CD8-positive, alpha-beta memory T cell (primary cell): ENCODE measurements around the gene MXRA7. TPM values are rescaled to one million over a fixed set of nuclear protein-coding genes. Genes with fewer than 3 reads are reported as not detected.
"Not testable (repeated sequence)": the region's sequence is repeated elsewhere in the genome, so short reads cannot be mapped to it uniquely, and the experiment has no call there.

Experiments used
- CTCF ChIA-PET: fragments of 350-600 bp; sonication (Branson Sonifier 250); formaldehyde crosslinking; loops from one replicate; lab custom pipeline; 2021; ENCODE audit warnings: antibody characterized with exemption; lab: Charles Lee
- POLR2A ChIA-PET: fragments of 350-600 bp; sonication (Branson Sonifier 250); formaldehyde crosslinking; loops from one replicate; lab custom pipeline; 2021; ENCODE audit warnings: antibody characterized with exemption; lab: Charles Lee
- DNase-seq, 5 donors: peaks; one replicate each; pipeline versions ENCODE4 v3.0.0 to v3.0.0-alpha.2; 2020 to 2022; ENCODE audit warnings: mixed read lengths in 1 of 5
- H3K27ac ChIP-seq: one replicate; pipeline ENCODE4 v1.7.0; 2013; ENCODE audit warnings: low read depth, mild to moderate bottlenecking, low read length, moderate library complexity
- H3K27me3 ChIP-seq: 2 replicates; pipeline ENCODE4 v1.7.0; 2013; ENCODE audit warnings: low read length, mild to moderate bottlenecking; ENCODE audit not compliant: insufficient read depth, poor library complexity, severe bottlenecking
- H3K36me3 ChIP-seq: 2 replicates; pipeline ENCODE4 v1.7.0; 2013; ENCODE audit warnings: mild to moderate bottlenecking, low read length, moderate library complexity; ENCODE audit not compliant: insufficient read depth
- H3K4me1 ChIP-seq: 2 replicates; pipeline ENCODE4 v1.7.0; 2013; ENCODE audit warnings: mild to moderate bottlenecking, low read length, moderate library complexity; ENCODE audit not compliant: insufficient read depth
- H3K4me3 ChIP-seq: 2 replicates; pipeline ENCODE4 v1.7.0; 2013; ENCODE audit warnings: mild to moderate bottlenecking, low read length
- H3K9me3 ChIP-seq: 2 replicates; pipeline ENCODE4 v1.7.0; 2013; ENCODE audit warnings: mild to moderate bottlenecking, low read length
- H3K27ac Mint-ChIP-seq, 8 donors: one replicate each; pipeline ENCODE4 v1.8.0; 2020 to 2021; ENCODE audit warnings: mixed read lengths in 8 of 8, mild to moderate bottlenecking in 6 of 8, inconsistent platforms in 3 of 8, moderate library complexity in 3 of 8
- H3K27me3 Mint-ChIP-seq, 2 donors: one replicate each; pipeline ENCODE4 v1.8.0; 2020 to 2021; ENCODE audit warnings: mixed read lengths in 2 of 2, mild to moderate bottlenecking in 1 of 2, moderate library complexity in 1 of 2
- H3K36me3 Mint-ChIP-seq, 3 donors: one replicate each; pipeline ENCODE4 v1.8.0; 2020 to 2021; ENCODE audit warnings: mixed read lengths in 3 of 3, inconsistent platforms in 1 of 3, mild to moderate bottlenecking in 1 of 3
- H3K4me1 Mint-ChIP-seq, 3 donors: one replicate each; pipeline ENCODE4 v1.8.0; 2020 to 2021; ENCODE audit warnings: mixed read lengths in 3 of 3, inconsistent platforms in 1 of 3, mild to moderate bottlenecking in 1 of 3
- H3K4me3 Mint-ChIP-seq, 7 donors: one replicate each; pipeline ENCODE4 v1.8.0; 2020 to 2021; ENCODE audit warnings: mixed read lengths in 7 of 7, mild to moderate bottlenecking in 6 of 7, moderate library complexity in 4 of 7, inconsistent platforms in 2 of 7
- H3K9me3 Mint-ChIP-seq, 5 donors: one replicate each; pipeline ENCODE4 v1.8.0; 2020 to 2022; ENCODE audit warnings: mixed read lengths in 5 of 5, mild to moderate bottlenecking in 3 of 5, moderate library complexity in 2 of 5, inconsistent platforms in 1 of 5
- polyA plus RNA-seq: library from polyadenylated mRNA; unstranded; fragments of 300-500 nt; fragmentation: Illumina TruSeq; gene quantifications from one replicate; pipeline ENCODE4 v1.2.3, GENCODE V29; 2021
- total RNA-seq, 2 experiments: library from RNA; stranded (reverse); gene quantifications; one replicate each; pipeline ENCODE4 v1.2.3, GENCODE V29; 2021

MXRA7 gene
- total and polyA plus RNA-seq, 3 experiments from 2014 or later: 27.1 to 30.6 (median 29.1) TPM

DNA sequence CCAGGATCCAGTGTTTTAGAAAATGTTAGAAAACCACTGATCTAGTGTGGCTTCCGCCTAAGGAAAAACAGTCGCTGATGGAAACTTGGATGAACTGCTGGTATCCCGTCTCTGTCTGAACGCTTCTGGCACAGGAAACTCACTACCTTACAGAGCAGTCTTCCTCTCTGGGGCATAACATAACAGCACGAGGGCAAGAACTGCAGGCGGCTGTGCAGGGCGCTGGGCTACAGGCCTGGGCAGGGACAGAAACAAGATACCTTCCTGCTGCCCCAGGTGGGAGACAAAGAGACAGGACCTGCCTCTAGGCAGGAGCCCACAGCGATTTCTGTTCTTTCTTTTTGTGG lies 10.5 kb downstream of the MXRA7 start:
- H3K4me1 ChIP-seq: no peaks in the 10 kb centered on the region
- H3K36me3 ChIP-seq: no peaks in the 10 kb centered on the region
- Mint-ChIP-seq H3K4me3 (peak overlapping the region in 6 of 7 donors; percentile 21 to 55 (median 45)), H3K9me3 (no peaks in the 10 kb centered on the region), H3K36me3 (peaks cover 0 to 2% (median 2%) of the 10 kb centered on the region in 3 donors), H3K27me3 (peaks cover 0 to 1% of the 10 kb centered on the region in 2 donors), H3K27ac (peak overlapping the region in 7 of 8 donors; percentile 46 to 94 (median 81)), H3K4me1 (peaks cover 0 to 40% (median 14%) of the 10 kb centered on the region in 3 donors)
- DNase-seq: peak in 1 of 5 donors; percentile 17
- POLR2A ChIA-PET: no interaction called here
- no peaks in the 10 kb centered on the region for H3K9me3 ChIP-seq
- H3K27me3 ChIP-seq: no peaks in the 10 kb centered on the region
- no peak overlapping the region for H3K27ac ChIP-seq
- H3K4me3 ChIP-seq: no peak overlapping the region
- CTCF ChIA-PET: no interaction called here

DNA sequence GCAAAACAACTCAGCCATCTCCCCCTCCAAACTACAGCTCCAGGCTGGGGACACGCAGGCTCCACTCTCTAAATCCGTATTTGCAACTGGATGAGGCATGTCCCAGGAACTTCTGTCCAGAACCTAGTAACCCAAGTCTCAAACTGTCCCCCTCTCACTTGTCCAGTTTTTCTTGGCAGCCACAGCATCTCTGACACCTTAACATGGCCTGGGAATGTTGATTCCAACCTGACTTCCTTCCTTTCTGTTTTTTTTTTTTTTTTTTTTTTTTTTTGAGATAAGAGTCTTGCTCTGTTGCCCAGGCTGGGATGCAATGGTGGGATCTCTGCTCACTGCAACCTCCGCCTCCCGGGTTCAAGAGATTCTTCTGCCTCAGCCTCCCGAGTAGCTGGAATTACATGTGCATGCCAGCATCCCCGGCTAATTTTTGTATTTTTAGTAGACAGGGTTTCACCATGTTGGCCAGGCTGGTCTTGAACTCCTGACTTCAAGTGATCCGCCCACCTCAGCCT lies 12.2 kb downstream of the MXRA7 start:
- H3K4me3 ChIP-seq, H3K4me1 ChIP-seq, H3K9me3 Mint-ChIP-seq, DNase-seq, H3K4me3 Mint-ChIP-seq, H3K9me3 ChIP-seq, H3K27ac Mint-ChIP-seq, H3K27me3 Mint-ChIP-seq, H3K27me3 ChIP-seq, POLR2A ChIA-PET, H3K27ac ChIP-seq, H3K36me3 ChIP-seq, H3K36me3 Mint-ChIP-seq: not testable (repeated sequence)
- H3K4me1 Mint-ChIP-seq: peaks cover 0 to 38% (median 14%) of the 10 kb centered on the region in 3 donors
- CTCF ChIA-PET: interaction anchor here (0.5 to 1.6 kb wide), 3 partner anchors 17 to 75 kb away, joined by 3 to 4 read pairs (median 3); no protein-coding TSS in a partner anchor

DNA sequence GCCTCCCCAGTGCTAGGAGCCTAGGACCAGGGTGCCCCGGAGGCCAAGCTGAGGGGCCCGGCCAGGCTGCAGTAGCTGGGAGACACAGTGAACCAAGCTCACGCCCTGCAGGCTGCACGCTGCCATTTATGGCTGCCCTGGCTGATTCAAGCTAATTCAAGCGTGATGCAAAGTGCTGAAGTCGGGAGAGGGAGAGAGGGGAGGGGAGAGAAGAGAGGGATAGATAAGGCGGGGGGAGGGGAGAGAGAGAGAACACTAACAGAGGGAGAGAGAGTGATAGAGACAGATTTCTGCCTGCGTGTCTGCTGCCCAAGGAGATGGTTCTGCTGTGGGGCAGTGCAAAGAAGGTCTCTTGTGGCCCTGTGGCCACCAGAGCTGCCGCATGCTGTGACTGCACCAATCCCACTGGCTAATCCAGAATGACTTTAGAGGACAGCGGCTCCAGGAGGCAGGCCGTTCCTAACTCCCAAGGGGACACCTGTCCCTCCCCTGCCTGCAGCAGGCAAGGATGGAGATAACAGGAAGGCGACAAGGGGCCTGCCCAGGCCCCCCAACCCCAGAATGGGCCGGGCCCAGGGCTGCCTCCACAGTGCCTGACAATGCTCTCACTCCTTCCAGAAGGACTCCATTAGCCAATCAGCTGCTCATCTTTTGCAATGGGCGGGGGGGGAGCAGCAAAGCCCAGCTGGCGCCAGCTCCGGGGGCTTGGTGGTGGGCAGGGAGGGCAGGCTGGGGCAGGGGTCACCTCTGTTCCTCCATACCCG lies 12.9 kb downstream of the MXRA7 start:
- peaks cover 0 to 3% of the 10 kb centered on the region in 2 donors for H3K27me3 Mint-ChIP-seq
- no peaks in the 10 kb centered on the region for H3K27me3 ChIP-seq
- no peaks in the 10 kb centered on the region for H3K36me3 ChIP-seq
- peak overlapping the region; percentile 24 for H3K27ac ChIP-seq
- peaks cover 0 to 2% (median 2%) of the 10 kb centered on the region in 3 donors for H3K36me3 Mint-ChIP-seq
- no peaks in the 10 kb centered on the region for H3K9me3 Mint-ChIP-seq
- no peaks in the 10 kb centered on the region for H3K4me1 ChIP-seq
- DNase-seq: no peak
- no peak overlapping the region for H3K4me3 Mint-ChIP-seq
- H3K9me3 ChIP-seq: no peaks in the 10 kb centered on the region
- ChIA-PET POLR2A (interaction anchor here (0.6 kb wide), 1 partner anchor 27 kb away, joined by 5 read pairs; no protein-coding TSS in a partner anchor), CTCF (interaction anchor here (0.5 to 1.6 kb wide), 3 partner anchors 16 to 74 kb away, joined by 3 to 4 read pairs (median 3); no protein-coding TSS in a partner anchor)
- peaks cover 0 to 35% (median 14%) of the 10 kb centered on the region in 3 donors for H3K4me1 Mint-ChIP-seq
- H3K4me3 ChIP-seq: no peak overlapping the region
- H3K27ac Mint-ChIP-seq: peak overlapping the region in 1 of 8 donors; percentile 43

DNA sequence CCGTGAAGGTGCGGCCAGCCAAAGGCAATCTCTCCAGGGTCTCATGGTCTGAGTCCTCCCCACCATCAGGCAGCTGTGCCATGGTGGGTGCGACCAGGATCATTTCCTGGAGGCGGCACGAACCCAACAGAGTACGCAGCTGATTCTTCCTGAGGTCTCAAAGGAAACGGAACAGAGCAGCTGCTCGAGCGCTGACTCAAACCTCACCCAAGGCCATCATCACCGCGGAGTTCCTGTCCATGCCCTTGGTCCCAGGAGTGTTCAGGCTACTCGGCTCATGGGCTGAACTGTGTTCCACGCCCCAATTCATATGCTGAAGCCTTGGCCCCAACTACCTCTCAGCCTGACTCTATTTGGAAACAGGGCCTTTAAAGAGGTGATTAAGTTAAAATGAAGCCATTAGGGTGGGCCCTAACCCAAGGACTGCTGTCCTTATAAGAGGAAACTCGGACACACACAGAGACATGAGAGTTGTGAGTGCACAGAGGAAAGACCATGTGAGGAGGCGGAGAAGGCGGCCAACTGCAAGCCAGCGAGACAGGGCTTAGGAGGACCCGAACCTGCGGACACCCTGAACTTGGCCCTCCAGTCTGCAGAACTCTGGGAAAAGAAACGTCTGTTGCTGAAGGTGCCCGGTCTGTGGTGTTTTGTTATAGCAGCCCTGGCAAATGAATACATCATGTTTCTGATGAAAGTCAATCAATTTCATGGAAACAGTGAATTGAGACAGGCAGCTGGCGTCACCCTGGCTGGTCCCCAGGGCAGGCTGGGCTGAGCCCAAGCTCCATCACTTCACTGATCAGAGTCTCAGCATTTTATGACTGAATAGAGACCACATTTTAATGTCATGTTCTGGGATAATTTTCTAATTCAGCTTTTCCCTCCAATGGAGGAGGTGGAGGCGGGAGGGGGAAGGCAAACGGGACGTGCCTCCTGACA lies 13.7 kb downstream of the MXRA7 start:
- H3K27me3 ChIP-seq: no peaks in the 10 kb centered on the region
- Mint-ChIP-seq H3K9me3 (no peaks in the 10 kb centered on the region), H3K27me3 (peaks cover 0 to 3% of the 10 kb centered on the region in 2 donors), H3K27ac (peak overlapping the region in 3 of 8 donors; percentile 9 to 70 (median 45)), H3K4me3 (no peak overlapping the region), H3K4me1 (peaks cover 0 to 35% (median 14%) of the 10 kb centered on the region in 3 donors), H3K36me3 (peaks cover 0 to 2% (median 2%) of the 10 kb centered on the region in 3 donors)
- H3K4me1 ChIP-seq: no peaks in the 10 kb centered on the region
- no peak overlapping the region for H3K4me3 ChIP-seq
- POLR2A ChIA-PET: no interaction called here
- CTCF ChIA-PET: interaction anchor here (1.3 to 1.6 kb wide), 2 partner anchors 11 to 15 kb away, joined by 3 to 4 read pairs; no protein-coding TSS in a partner anchor
- peak overlapping the region; percentile 24 for H3K27ac ChIP-seq
- no peaks in the 10 kb centered on the region for H3K36me3 ChIP-seq
- no peak for DNase-seq
- no peaks in the 10 kb centered on the region for H3K9me3 ChIP-seq

DNA sequence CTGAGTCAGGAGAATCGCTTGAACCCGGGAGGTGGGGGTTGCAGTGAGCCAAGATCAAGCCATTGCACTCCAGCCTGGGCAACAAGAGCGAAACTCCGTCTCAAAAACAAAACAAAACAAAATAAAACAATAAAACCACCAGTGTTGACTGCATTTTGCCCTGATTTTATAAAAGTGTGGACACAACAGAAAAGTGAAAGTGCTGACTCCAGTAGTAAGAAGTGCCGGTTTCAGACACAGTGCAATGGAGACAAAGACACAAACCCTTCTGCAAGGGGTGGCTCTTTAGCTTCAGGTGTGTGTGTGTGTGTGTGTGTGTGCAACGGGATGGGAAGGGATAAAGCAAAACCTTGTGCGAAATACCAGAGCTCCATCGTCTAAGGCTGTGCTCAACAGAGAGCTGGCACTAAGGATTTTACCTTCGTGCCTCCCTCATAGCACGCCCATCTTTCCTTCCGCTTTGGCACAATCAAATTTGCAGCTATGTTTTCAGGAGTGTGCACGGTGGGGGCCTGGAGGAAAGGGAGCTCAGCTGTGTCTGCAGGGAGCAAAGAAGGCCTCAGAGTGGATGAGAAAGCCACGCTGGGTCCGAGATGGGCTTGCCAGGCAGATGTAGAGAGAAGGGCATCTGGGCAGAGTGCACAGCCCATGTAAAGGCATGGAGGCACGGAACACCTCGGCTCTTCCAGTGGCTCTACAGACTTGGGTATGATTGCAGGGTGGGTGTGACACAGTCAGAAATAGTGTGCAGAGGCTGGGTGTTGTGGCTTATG lies 15.5 kb downstream of the MXRA7 start:
- Mint-ChIP-seq H3K9me3 (no peaks in the 10 kb centered on the region), H3K27ac (peak overlapping the region in 5 of 8 donors; percentile 6 to 81 (median 42)), H3K36me3 (peaks cover 0 to 2% (median 0%) of the 10 kb centered on the region in 3 donors), H3K4me3 (peak overlapping the region in 1 of 7 donors; percentile 70), H3K27me3 (peaks cover 0 to 3% of the 10 kb centered on the region in 2 donors), H3K4me1 (peaks cover 0 to 30% (median 9%) of the 10 kb centered on the region in 3 donors)
- H3K36me3 ChIP-seq: no peaks in the 10 kb centered on the region
- ChIA-PET CTCF (interaction anchor here (1.0 to 1.7 kb wide), 3 partner anchors 13 to 172 kb away, joined by 3 to 4 read pairs (median 3); no protein-coding TSS in a partner anchor), POLR2A (interaction anchor here (0.6 kb wide), 1 partner anchor 33 kb away, joined by 8 read pairs; no protein-coding TSS in a partner anchor)
- H3K27me3 ChIP-seq: no peaks in the 10 kb centered on the region
- no peak overlapping the region for H3K27ac ChIP-seq
- no peak for DNase-seq
- H3K9me3 ChIP-seq: no peaks in the 10 kb centered on the region
- no peak overlapping the region for H3K4me3 ChIP-seq
- H3K4me1 ChIP-seq: no peaks in the 10 kb centered on the region

DNA sequence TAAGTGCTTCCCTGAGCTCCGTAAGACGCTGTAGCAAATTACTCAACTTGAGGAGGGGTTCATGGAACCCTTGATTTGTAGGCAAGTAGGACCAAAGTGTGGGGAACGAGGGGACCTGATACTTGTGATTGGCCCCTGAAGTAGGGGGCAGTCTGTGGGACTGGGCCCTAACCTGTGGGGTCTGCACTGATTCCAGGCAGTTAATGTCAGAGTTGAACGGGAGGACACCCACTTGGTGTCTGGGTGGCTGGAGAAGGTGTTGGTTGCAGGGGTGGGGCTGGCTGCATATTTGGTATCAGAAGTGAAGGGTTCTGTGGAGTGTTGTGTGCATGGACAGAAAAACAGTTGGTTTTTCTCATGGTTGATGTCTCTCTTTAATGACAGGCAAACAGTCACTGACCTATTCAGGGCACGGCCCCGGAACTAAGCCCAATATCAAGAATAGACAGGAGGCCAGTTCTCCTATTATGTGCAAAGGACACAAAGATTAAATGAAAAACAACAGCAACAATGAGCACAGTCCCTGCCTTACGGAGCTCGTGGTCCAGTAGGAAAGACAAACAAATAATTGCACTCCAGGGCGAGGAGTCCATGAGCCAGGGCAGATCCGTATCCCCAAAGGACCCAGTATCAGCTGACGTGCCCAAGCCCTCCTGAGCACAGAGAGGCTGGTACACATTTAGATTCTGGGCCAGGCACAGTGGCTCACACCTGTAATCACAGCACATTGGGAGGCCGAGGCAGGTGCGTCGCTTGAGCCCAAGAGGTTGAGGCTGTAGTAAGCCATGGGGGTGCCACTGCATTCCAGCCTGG lies 19.2 kb downstream of the MXRA7 start:
- no peak overlapping the region for H3K27ac ChIP-seq
- peaks cover 0 to 3% of the 10 kb centered on the region in 2 donors for H3K27me3 Mint-ChIP-seq
- ChIA-PET CTCF (interaction anchor here (1.5 to 1.7 kb wide), 2 partner anchors 10 to 13 kb away, joined by 3 read pairs; no protein-coding TSS in a partner anchor), POLR2A (no interaction called here)
- no peak for DNase-seq
- H3K9me3 ChIP-seq: no peaks in the 10 kb centered on the region
- no peak overlapping the region for H3K4me3 ChIP-seq
- peak overlapping the region in 2 of 8 donors; percentile 6 to 69 for H3K27ac Mint-ChIP-seq
- peaks cover 0 to 9% (median 0%) of the 10 kb centered on the region in 3 donors for H3K36me3 Mint-ChIP-seq
- peaks cover 0 to 9% (median 2%) of the 10 kb centered on the region in 3 donors for H3K4me1 Mint-ChIP-seq
- no peaks in the 10 kb centered on the region for H3K36me3 ChIP-seq
- H3K4me3 Mint-ChIP-seq: no peak overlapping the region
- no peaks in the 10 kb centered on the region for H3K27me3 ChIP-seq
- H3K4me1 ChIP-seq: no peaks in the 10 kb centered on the region
- H3K9me3 Mint-ChIP-seq: no peaks in the 10 kb centered on the region
